ENCODE data around the gene NAT8L.

The NAT8L gene

GRCh38 chr4:2046031-2046961 lies 12.8 kb upstream of the NAT8L start:
- no peak for DNase-seq (ENCODE audit: low read depth)
- TF ChIP-seq CTCF (conservative IDR thresholded peaks at IDR 0.05; ENCODE audit: control insufficient read depth, insufficient read depth, low read depth, low read length), result no peak
- H3K4me3 ChIP-seq (ENCODE audit: control insufficient read depth, low read depth, low read length), result no peak overlapping the region

GRCh38 chr4:2047031-2047660 lies 12.0 kb upstream of the NAT8L start:
- no peak overlapping the region for H3K4me3 ChIP-seq (ENCODE audit: control insufficient read depth, low read depth, low read length)
- no peak for TF ChIP-seq CTCF (conservative IDR thresholded peaks at IDR 0.05; ENCODE audit: control insufficient read depth, insufficient read depth, low read depth, low read length)
- DNase-seq (ENCODE audit: low read depth), result no peak

GRCh38 chr4:2047781-2048581 lies 11.1 kb upstream of the NAT8L start:
- H3K4me3 ChIP-seq (ENCODE audit: control insufficient read depth, low read depth, low read length), result no peak overlapping the region
- DNase-seq (ENCODE audit: low read depth), result no peak
- no peak for TF ChIP-seq CTCF (conservative IDR thresholded peaks at IDR 0.05; ENCODE audit: control insufficient read depth, insufficient read depth, low read depth, low read length)

GRCh38 chr4:2048831-2049230 lies 10.3 kb upstream of the NAT8L start:
- DNase-seq (ENCODE audit: low read depth), result peak; percentile 13
- TF ChIP-seq CTCF (conservative IDR thresholded peaks at IDR 0.05; ENCODE audit: control insufficient read depth, insufficient read depth, low read depth, low read length), result no peak
- H3K4me3 ChIP-seq (ENCODE audit: control insufficient read depth, low read depth, low read length), result no peak overlapping the region

GRCh38 chr4:2049381-2049780 lies 9.7 kb upstream of the NAT8L start:
- H3K4me3 ChIP-seq (ENCODE audit: control insufficient read depth, low read depth, low read length), result no peak overlapping the region
- no peak for DNase-seq (ENCODE audit: low read depth)
- TF ChIP-seq CTCF (conservative IDR thresholded peaks at IDR 0.05; ENCODE audit: control insufficient read depth, insufficient read depth, low read depth, low read length), result no peak

GRCh38 chr4:2049811-2050210 lies 9.3 kb upstream of the NAT8L start:
- no peak for DNase-seq (ENCODE audit: low read depth)
- no peak overlapping the region for H3K4me3 ChIP-seq (ENCODE audit: control insufficient read depth, low read depth, low read length)
- no peak for TF ChIP-seq CTCF (conservative IDR thresholded peaks at IDR 0.05; ENCODE audit: control insufficient read depth, insufficient read depth, low read depth, low read length)
